Hepatocyte (in vitro differentiated cells): ENCODE data around the gene ACE.

ENCODE experiments used
- EZH2phosphoT487 ChIP-seq: fragments of 200-600 bp; sonication (generic); IDR thresholded peaks from one replicate; pipeline ENCODE4 v1.6.1; 2018; ENCODE audit warnings: antibody characterized with exemption, mild to moderate bottlenecking, low read depth, moderate library complexity; ENCODE audit not compliant: unreplicated experiment, severe bottlenecking
- TF ChIP-seq, protein P1 (sequence below): fragments of 200-600 bp; sonication (generic); IDR thresholded peaks from 2 replicates; pipeline ENCODE4 v1.5.1; 2016; ENCODE audit warnings: antibody characterized with exemption, mild to moderate bottlenecking; ENCODE audit not compliant: poor library complexity

DNA sequence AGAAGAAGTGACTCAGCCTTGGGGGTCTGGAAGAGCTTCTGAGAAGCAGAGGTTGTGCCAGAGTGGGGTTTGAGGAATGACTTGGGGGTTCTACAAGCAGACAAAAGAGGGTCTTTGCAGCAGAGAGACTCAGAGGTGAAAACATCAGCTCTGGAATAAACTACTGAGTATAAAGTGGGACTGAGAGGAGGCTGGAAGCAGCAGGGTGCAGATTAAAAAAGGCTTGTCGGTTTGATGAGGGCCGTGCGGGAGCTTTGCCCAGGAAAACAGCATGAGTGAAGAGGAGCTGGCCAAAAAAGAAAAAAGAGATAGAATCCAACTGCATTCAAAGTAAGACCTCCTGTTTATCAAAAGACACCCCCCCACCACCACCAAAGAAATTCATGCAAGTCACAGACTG, 13.1 kb upstream of the ACE start:
- no peak for TF ChIP-seq EZH2phosphoT487
- TF ChIP-seq, protein P1, sequence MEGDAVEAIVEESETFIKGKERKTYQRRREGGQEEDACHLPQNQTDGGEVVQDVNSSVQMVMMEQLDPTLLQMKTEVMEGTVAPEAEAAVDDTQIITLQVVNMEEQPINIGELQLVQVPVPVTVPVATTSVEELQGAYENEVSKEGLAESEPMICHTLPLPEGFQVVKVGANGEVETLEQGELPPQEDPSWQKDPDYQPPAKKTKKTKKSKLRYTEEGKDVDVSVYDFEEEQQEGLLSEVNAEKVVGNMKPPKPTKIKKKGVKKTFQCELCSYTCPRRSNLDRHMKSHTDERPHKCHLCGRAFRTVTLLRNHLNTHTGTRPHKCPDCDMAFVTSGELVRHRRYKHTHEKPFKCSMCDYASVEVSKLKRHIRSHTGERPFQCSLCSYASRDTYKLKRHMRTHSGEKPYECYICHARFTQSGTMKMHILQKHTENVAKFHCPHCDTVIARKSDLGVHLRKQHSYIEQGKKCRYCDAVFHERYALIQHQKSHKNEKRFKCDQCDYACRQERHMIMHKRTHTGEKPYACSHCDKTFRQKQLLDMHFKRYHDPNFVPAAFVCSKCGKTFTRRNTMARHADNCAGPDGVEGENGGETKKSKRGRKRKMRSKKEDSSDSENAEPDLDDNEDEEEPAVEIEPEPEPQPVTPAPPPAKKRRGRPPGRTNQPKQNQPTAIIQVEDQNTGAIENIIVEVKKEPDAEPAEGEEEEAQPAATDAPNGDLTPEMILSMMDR, result no peak
